Hypothalamus (tissue), 51 donors: Measurements from ENCODE around the gene RPL28.
A peak's percentile ranks its signal among the peaks of the same experiment; 100 is the strongest.

Source experiments
- DNase-seq, 51 donors: peaks; one replicate each; lab custom pipeline; 2025; lab: John Stamatoyannopoulos, UW

The RPL28 gene

GRCh38 chr19:55370305-55370988 lies 15.3 kb upstream of the RPL28 start, which contains the start of gene IL11:
Gene IL11, minus strand, starts transcription at chr19:55370463. Its CDS starts 153 bp downstream, at chr19:55370310.
- DNase-seq: no peak

- no peak for DNase-seq
Measured at GRCh38 chr19:55372316-55373081, 13.2 kb upstream of the RPL28 start.

DNA sequence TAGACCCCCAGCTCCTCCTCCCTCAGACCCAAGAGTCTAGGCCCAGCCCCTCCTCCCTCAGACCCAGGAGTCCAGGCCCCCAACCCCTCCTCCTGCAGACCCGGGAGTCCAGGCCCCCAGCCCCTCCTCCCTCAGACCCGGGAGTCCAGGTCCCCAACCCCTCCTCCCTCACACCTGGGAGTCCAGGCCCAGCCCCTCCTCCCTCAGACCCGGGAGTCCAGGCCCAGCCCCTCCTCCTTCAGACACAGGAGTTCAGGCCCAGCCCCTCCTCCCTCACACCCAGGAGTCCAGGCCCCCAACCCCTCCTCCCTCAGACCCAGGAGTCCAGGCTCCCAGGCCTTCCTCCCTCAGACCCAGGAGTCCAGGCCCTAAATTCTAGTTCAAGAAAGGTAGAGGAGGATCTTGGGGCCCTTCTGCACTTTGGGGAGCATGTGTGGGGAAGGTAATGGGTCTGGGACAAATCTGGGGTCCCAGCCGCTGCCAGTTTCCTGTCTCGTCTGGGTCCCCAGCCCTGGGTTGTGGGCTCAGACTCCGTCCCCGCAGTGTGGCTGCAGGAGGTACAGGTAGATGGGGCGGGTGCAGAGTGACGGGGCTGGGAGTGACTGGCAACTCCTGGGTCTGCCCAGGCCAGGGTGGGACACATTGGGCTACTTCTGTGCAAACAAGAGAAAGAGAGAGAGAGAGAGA lies 12.3 kb upstream of the RPL28 start:
- no peak for DNase-seq

GRCh38 chr19:55373993-55374757 lies 11.6 kb upstream of the RPL28 start:
- no peak for DNase-seq

- no peak for DNase-seq
Measured at GRCh38 chr19:55376241-55376933, 9.3 kb upstream of the RPL28 start, which contains the start of gene TMEM190. Gene TMEM190, plus strand, starts transcription at chr19:55376826. Its CDS starts 28 bp downstream, at chr19:55376854.

- no peak for DNase-seq
Measured at GRCh38 chr19:55377356-55378131, 8.2 kb upstream of the RPL28 start.

- no peak for DNase-seq
Measured at GRCh38 chr19:55379174-55379573, 6.6 kb upstream of the RPL28 start.

GRCh38 chr19:55382013-55382412 lies 3.7 kb upstream of the RPL28 start:
- DNase-seq: no peak

DNA sequence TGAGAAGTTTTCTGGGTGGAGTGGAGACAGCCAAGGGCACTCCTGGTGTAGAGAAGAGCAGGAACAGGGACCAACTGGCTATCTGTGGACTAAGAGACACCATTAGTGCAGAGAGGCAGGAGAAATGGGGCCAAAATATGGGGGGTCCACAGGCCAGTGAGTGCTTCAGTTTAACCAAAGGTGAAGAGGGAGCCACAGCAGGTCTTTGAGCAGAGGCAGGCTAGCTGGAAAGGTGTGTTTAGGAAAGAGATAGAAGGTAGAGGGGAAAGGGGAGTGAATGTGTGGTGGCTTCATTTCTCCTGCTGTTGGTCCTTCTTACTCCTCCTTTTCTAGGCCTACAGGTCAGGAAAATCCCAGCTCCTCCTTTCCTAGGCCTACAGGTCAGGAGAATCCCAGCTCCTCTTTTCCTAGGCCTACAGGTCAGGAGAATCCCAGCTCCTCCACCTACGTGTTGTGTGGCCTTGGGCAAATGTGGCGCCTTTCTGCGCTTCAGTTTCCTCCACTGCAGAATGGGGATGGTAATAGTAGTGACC lies 3.1 kb upstream of the RPL28 start:
- no peak for DNase-seq

GRCh38 chr19:55383279-55384130 lies 2.2 kb upstream of the RPL28 start:
- DNase-seq: peak in 35 of 51 donors; percentile 5 to 68 (median 31)

DNA sequence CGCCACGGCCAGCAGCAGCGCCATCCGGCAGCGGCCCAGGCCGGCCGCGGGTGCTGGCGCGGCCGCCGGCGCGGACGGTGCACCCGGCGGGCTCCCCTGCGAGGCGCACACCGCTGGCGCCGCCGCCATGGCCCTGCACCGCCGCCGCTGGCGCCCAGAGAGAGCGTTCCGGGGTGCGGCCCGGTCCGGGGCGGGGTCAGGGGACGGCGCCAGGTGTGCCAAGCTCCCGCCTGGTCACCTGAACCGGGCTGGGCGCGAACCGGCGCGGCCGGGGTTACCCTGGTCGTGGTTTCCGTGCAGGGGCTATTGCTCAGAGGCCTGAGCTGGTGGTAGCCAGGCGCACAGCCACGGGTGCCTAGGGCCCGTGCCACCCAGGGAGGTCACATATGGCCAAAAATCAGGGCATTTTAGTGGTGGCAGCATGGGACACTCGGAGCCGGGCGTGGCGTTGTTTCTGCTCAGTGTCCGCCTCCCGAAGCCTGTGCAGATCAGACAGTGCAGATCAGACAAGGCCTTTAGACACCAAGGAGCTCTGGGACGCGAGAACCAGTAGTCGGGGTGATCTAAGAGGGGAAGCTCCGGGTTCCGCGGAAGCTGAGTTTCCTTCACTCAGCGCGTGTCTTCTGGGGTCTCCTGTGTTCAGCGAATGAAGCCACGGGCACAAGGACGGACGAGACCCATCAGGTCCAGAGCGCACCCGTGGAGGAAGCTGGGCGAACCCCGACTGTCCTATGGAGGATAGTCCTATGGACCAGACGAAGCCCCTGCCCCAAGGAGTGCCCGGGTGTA lies 1.4 kb upstream of the RPL28 start, which contains the start of gene TMEM238:
Gene TMEM238, minus strand, starts transcription at position 162 of the 789 bp plus-strand sequence. Its CDS starts 33 bp downstream, at position 129.
- peak in 14 of 51 donors; percentile 16 to 74 (median 42) for DNase-seq

DNA sequence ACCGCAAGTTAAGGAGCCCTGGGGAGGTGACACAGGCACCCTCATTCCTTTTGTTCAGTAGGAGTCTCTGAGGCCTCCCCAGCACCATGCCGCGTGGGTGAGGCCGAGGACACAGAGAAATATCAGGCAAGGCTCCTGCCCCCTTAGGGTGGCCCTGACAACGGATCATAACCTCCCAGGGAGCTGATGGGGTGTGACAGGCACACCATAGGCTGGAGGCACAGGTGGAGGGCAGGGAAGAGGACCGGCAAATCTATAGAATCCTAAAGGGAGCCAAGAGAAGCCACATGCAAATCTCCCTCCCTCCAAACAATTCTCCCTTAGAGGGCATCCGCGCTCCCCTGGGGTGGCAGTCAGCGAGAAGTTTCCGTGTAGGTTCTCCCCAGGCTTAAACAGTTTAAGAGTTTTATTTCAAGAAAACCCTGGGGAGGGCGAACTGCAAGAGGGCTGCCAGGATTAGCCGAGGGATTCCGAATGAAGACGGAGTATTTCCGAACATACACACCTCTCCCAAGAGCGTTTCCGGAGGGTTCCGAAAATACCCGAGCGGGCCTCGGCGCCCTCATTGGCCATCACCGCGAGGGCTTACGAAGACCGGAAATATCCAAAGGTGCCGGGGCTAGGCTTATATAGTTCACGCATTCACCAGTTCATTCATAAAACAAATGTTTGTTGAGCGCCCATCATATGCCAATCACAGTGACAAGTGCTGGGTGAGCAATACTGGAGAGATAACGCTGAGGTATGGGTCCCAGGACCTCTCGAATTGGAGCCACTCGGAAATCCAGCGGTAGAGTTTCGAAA lies 610 bp upstream of the RPL28 start:
- DNase-seq: peak in 50 of 51 donors; percentile 41 to 99 (median 88)

DNA sequence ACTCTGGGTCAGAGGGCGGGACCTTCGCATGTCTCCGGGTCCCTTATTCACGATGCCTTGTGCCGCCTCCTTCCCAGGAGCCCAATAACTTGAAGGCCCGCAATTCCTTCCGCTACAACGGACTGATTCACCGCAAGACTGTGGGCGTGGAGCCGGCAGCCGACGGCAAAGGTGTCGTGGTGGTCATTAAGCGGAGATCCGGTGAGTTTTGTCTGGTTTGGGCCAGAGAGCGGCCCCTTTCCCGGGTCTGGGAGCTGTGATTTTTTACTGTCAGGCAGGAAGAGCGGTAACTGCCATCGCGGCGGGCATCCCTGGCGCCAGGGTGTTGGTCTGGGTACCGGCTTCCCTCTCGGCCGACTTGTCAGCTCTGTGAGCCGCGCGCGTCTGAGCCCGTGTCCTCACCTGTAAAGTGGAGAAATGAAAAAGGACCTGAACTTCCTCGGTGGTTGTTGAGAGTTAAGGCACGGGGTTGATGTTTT lies 800 bp downstream of the RPL28 start:
- peak in 1 of 51 donors; percentile 44 for DNase-seq

GRCh38 chr19:55387736-55388497 lies 2.2 kb downstream of the RPL28 start:
- DNase-seq: no peak
